HG03135 (cell line): ENCODE results near the gene NFIA.
"Not testable (repeated sequence)": the region's sequence is repeated elsewhere in the genome, so short reads cannot be mapped to it uniquely, and the experiment has no call there.

ENCODE experiments used
- ATAC-seq: cut with Tn5 transposase; IDR thresholded peaks from one replicate; pipeline ENCODE4 v1.9.1; 2021; ENCODE audit warnings: mild to moderate bottlenecking, moderate library complexity; ENCODE audit not compliant: unreplicated experiment

Gene NFIA

GRCh38 chr1:61263905-61264824 lies 181.8 kb downstream of the NFIA start:
- no peak for ATAC-seq

DNA sequence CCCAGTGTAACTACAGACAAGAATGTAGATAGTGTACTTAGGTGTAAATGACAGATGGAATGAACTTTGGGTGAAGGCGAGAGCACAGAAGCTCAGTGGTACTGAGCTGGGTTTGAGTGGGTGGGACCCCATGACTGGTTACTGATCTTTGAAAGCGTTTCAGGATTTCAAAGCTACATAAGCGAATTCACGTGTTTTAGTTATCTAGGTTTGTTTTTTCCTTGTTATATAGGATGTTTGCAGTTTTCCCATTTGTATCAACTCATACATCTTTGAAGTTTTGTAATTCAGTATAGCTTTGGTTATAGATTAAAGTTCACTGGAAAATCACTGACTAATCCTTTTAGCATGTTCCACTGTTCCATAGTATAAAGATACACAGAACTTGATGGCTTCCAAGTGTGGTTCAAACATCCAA lies 182.5 kb downstream of the NFIA start:
- no peak for ATAC-seq

DNA sequence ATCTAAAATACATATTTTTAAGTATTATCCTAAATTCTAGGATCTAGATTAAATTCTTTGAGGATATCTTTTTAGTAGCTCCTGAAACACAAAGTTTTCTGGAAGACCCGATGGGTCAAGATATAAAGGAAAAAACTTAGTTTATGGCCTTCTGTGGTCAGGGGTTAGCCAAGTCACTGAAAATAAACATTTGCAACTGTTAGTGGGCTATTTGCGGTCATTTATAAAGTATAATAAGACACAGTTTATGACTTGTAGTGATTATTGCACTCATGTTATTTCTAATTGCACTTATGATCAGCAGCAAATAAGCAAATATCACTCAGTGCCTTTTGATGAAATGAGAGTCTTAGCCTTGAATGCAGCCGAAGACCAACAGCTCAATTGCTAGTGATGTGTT lies 183.3 kb downstream of the NFIA start:
- ATAC-seq, result no peak

GRCh38 chr1:61266738-61267137 lies 184.4 kb downstream of the NFIA start:
- no peak for ATAC-seq

- ATAC-seq, result no peak
Observed at GRCh38 chr1:61268546-61269240, 186.3 kb downstream of the NFIA start.

GRCh38 chr1:61269602-61270001 lies 187.2 kb downstream of the NFIA start:
- no peak for ATAC-seq

GRCh38 chr1:61270107-61270506 lies 187.7 kb downstream of the NFIA start:
- no peak for ATAC-seq

GRCh38 chr1:61270761-61271411 lies 188.5 kb downstream of the NFIA start:
- no peak for ATAC-seq

- no peak for ATAC-seq
Observed at GRCh38 chr1:61271412-61271789, 189.0 kb downstream of the NFIA start.

DNA sequence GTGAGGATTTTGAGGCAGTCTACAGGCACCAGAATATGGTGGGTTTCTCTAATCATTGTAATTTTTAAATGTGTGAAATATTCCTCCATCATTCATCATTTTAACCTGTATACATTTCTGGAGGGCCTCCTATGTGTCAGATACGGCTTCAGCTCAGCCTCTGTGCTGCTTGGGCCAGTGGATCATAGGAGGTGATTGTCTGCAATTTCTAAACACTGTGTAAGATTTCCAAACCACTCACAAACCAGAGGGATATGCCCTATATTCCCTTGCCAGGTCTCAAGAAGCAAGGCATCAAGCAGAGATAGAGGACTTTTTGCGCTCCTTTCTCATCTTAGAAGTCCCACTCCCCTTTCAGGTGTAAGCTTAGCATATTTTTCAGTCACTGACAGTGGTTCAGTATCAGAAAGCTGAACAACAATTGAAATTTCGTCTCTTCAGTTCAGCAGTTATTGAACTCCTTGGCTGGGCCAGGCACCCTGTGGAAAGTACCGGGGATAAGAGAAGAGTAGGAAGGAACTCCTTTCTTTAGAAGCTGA lies 190.9 kb downstream of the NFIA start:
- ATAC-seq, result no peak

DNA sequence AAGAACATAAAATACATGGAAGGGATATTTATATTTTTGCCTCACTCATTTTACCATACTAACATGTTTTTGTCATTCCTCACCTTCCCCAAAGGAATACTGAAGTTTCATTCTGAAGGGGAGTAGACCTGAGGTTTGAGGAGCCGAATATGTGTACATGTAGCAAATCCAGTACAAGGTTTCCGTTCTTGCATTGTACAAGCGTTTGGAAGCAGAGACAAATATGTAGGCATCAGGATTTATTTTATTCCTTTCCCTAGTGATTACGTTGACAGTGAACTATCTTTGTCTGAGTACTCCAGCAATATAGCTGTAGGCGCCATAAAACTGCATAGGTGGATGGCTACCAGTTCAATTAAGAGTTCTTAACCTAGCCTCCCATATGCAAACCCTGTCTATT lies 191.5 kb downstream of the NFIA start:
- no peak for ATAC-seq

- ATAC-seq, result no peak
Observed at GRCh38 chr1:61274939-61275338, 192.6 kb downstream of the NFIA start.

DNA sequence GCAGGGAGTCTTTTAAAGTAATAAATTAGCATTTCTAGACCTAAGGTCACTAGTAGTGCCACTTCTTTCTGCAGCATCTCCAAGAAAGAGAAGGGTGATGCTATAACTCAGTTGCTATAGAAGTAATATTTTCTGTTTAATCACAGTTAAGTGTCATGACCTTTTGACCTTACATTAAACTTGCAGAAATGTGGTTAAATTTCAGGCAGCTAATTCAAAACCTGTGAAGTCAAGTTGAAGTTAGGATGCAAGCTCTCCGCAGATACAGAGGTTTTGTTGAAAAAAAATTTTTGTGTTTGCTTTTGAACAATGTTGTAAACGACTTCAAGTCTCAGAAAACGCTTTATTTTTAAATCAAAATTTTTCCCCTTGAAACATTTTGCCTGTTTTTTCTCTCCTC lies 193.9 kb downstream of the NFIA start:
- no peak for ATAC-seq

GRCh38 chr1:61277121-61277690 lies 194.8 kb downstream of the NFIA start:
- no peak for ATAC-seq

DNA sequence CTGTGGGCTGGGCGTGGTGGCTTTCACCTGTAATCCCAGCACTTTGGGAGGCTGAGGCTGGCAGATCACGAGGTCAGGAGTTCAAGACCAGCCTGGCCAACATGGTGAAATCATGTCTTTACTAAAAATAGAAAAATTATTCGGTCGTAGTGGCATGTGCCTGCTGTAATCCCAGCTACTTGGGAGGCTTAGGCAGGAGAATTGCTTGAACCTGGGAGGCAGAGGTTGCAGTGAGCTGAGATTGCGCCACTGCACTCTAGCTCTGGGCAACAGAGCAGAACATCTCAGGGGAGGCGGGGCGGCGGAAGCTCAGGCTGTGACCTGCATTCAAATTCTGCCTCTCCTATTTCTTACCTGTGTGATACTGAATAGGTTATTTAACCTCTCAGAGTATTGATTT lies 196.1 kb downstream of the NFIA start:
- not testable (repeated sequence) for ATAC-seq

DNA sequence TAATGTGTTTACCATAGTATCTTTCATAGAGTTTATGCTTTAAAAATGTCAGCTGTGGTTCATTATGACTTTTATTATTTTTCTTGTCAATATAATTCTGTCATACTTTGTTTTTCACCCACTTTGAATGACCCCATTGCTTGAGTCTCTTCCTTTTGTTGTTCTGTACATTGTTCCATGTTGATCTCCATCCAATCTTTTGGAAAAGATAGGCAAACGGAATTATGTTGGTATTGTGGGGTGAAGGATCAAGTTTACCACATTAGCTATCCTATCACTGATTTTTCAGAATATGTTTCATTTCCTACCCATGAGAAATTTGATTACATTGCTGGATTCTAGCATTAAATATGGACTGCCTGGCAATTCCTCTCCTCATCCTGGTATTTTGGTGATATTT lies 196.6 kb downstream of the NFIA start:
- ATAC-seq, result no peak

- ATAC-seq, result no peak
Observed at GRCh38 chr1:61279570-61279969, 197.2 kb downstream of the NFIA start.

DNA sequence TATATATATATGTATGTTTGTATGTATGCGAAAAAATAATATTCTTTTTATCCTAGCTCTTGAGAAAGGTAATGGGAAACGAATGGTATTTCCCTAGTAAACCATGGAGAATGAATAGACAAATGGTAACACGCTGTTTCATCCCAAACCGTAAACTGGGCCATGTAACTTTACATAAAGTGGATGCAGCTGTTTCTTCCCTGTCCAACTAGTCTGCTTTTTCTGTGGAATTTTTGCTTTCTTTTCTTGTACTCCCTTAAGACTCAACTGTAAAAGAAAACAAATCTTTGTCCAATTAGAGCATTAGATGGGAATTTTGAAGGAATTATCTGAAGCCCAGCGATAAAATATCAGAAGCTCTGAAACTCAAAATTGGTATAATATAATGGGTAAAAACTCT lies 198.1 kb downstream of the NFIA start:
- no peak for ATAC-seq

DNA sequence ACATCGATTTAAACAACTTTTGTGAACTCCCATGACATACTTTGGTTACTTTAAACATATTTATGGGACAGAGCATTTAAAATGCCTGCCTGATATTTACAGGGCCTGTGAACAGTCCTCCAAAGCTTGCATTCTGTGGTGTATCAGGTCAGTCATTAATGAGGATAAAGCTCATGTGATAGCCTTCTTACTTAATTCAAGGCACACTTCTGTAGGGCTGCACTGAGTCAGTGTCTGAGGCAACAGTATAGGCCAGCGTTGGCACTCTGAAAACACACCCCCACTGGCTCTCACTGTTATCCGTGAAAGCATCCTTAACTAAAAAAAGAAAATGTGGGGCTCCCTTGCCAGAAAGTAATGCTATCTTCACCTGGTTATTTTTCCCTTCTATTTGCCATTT lies 200.0 kb downstream of the NFIA start:
- ATAC-seq, result no peak

- no peak for ATAC-seq
Observed at GRCh38 chr1:61284248-61284854, 202.0 kb downstream of the NFIA start.

DNA sequence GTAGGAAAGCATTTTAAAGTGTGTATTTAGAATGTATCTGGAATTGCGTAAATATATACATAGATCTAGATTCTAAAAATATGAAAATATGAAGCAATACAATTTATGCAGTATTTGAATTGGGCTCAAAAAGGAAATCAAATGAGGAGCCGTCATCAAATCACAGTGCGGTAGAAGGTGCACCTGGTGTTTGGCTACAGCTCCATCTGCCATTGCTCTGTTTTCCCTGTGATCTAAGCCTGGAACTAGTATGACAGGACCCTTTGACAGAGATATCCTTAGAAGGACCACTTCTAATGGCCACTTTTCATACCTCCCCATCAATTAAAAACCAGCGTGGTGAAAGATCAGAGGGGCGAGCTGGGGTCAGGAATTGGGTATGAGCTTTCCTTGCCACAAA lies 202.6 kb downstream of the NFIA start:
- ATAC-seq, result no peak
